Stimulated activated naive CD4-positive, alpha-beta T cell treated with Interleukin-2 at 50 U/mL for 16 hours (primary cell): Measurements from ENCODE around the gene SURF2.
"Not testable (repeated sequence)": the region's sequence is repeated elsewhere in the genome, so short reads cannot be mapped to it uniquely, and the experiment has no call there.

Experiments
- DNase-seq: peaks from one replicate; lab custom pipeline; 2025; lab: John Stamatoyannopoulos, UW

SURF2 gene

GRCh38 chr9:133377280-133377679 lies 20.9 kb downstream of the SURF2 start:
- DNase-seq: not testable (repeated sequence)

- DNase-seq: no peak
Measured at GRCh38 chr9:133377721-133378216, 21.4 kb downstream of the SURF2 start.

- DNase-seq: no peak
Measured at GRCh38 chr9:133378408-133378962, 22.1 kb downstream of the SURF2 start.

GRCh38 chr9:133379153-133380086 lies 23.1 kb downstream of the SURF2 start:
- no peak for DNase-seq

GRCh38 chr9:133380734-133381133 lies 24.4 kb downstream of the SURF2 start:
- DNase-seq: no peak

- no peak for DNase-seq
Measured at GRCh38 chr9:133382507-133383141, 26.3 kb downstream of the SURF2 start.

GRCh38 chr9:133383438-133383837 lies 27.1 kb downstream of the SURF2 start:
- DNase-seq: no peak

- no peak for DNase-seq
Measured at GRCh38 chr9:133384736-133385321, 28.5 kb downstream of the SURF2 start.

- DNase-seq: no peak
Measured at GRCh38 chr9:133385452-133385851, 29.1 kb downstream of the SURF2 start.

GRCh38 chr9:133386338-133386737 lies 30.0 kb downstream of the SURF2 start:
- no peak for DNase-seq

GRCh38 chr9:133387680-133388079 lies 31.3 kb downstream of the SURF2 start:
- no peak for DNase-seq

- no peak for DNase-seq
Measured at GRCh38 chr9:133389025-133389557, 32.7 kb downstream of the SURF2 start.

GRCh38 chr9:133389562-133389961 lies 33.2 kb downstream of the SURF2 start:
- no peak for DNase-seq

GRCh38 chr9:133390713-133391112 lies 34.4 kb downstream of the SURF2 start:
- DNase-seq: no peak

GRCh38 chr9:133391449-133391848 lies 35.1 kb downstream of the SURF2 start:
- not testable (repeated sequence) for DNase-seq

GRCh38 chr9:133392308-133392707 lies 36.0 kb downstream of the SURF2 start:
- not testable (repeated sequence) for DNase-seq

- no peak for DNase-seq
Measured at GRCh38 chr9:133393399-133393798, 37.0 kb downstream of the SURF2 start.

- no peak for DNase-seq
Measured at GRCh38 chr9:133394687-133395271, 38.4 kb downstream of the SURF2 start.

- no peak for DNase-seq
Measured at GRCh38 chr9:133396952-133397351, 40.6 kb downstream of the SURF2 start.

GRCh38 chr9:133397370-133397769 lies 41.0 kb downstream of the SURF2 start:
- DNase-seq: no peak

GRCh38 chr9:133397895-133398294 lies 41.5 kb downstream of the SURF2 start:
- no peak for DNase-seq

- DNase-seq: no peak
Measured at GRCh38 chr9:133400292-133400691, 43.9 kb downstream of the SURF2 start.
